ENCODE measurements around the gene LNP1. TPM values are rescaled to one million over a fixed set of nuclear protein-coding genes. Genes with fewer than 3 reads are reported as not detected.

LNP1 gene
- total RNA-seq, 3 donors from 2014 or later: 2.6 to 3.3 (median 2.7) TPM

DNA sequence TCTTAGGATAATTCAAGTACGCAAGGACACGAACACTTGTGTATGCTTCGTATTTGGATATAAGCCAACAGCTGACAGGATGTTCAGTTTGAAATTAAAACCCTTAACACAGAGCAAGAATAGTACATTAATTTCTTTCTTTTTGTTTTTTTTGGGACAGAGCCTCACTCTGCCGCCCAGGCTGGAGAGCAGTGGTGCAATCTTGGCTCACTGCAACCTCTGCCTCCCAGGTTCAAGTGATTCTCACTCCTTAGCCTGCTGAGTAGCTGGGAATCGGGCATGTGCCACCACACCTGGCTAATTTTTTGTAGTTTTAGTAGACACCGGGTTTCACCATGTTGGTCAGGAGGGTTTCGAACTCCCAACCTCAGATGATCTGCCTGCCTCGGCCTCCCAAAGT lies 32.9 kb upstream of the LNP1 start:
- Histone ChIP-seq H3K4me1 (no peaks in the 10 kb centered on the region), H3K9me3 (no peaks in the 10 kb centered on the region), H3K36me3 (peaks cover 10% of the 10 kb centered on the region), H3K27ac (no peak overlapping the region), H3K27me3 (no peaks in the 10 kb centered on the region), H3K4me3 (no peak overlapping the region)
- DNase-seq (ENCODE audit: low spot score in 2 of 2): no peak
- intact Hi-C loops (cut with DNase I; ENCODE audit: low total_unique reads): no loop called here
- no peak for TF ChIP-seq POLR2AphosphoS5 (IDR thresholded peaks at IDR 0.05)
- no peak for TF ChIP-seq POLR2A (IDR thresholded peaks at IDR 0.05)
- TF ChIP-seq, protein P1, sequence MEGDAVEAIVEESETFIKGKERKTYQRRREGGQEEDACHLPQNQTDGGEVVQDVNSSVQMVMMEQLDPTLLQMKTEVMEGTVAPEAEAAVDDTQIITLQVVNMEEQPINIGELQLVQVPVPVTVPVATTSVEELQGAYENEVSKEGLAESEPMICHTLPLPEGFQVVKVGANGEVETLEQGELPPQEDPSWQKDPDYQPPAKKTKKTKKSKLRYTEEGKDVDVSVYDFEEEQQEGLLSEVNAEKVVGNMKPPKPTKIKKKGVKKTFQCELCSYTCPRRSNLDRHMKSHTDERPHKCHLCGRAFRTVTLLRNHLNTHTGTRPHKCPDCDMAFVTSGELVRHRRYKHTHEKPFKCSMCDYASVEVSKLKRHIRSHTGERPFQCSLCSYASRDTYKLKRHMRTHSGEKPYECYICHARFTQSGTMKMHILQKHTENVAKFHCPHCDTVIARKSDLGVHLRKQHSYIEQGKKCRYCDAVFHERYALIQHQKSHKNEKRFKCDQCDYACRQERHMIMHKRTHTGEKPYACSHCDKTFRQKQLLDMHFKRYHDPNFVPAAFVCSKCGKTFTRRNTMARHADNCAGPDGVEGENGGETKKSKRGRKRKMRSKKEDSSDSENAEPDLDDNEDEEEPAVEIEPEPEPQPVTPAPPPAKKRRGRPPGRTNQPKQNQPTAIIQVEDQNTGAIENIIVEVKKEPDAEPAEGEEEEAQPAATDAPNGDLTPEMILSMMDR (IDR thresholded peaks at IDR 0.05): no peak

DNA sequence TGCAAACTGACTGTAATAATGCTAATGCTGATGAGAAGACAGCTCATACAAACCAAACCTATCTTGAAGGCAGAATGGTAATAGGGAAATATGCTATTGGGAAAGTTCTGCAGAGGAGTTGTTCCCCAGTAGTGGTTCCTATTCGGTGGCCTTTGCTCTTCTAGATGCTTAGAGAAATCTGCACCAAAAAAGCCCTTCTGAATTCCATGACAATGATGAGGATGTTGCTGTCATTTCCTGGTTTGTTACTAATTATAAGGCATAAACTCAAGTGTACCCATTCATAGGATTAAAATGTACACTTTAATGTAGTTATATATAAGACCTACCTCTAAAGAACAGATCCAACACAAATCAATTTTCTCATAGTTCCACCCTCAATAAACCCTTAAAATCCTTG lies 30.6 kb upstream of the LNP1 start:
- Histone ChIP-seq H3K4me3 (no peak overlapping the region), H3K27ac (no peak overlapping the region), H3K4me1 (no peaks in the 10 kb centered on the region), H3K9me3 (no peaks in the 10 kb centered on the region), H3K36me3 (peaks cover under 1% of the 10 kb centered on the region), H3K27me3 (no peaks in the 10 kb centered on the region)
- intact Hi-C loops (cut with DNase I; ENCODE audit: low total_unique reads): no loop called here
- no peak for DNase-seq (ENCODE audit: low spot score in 2 of 2)
- TF ChIP-seq POLR2A (IDR thresholded peaks at IDR 0.05) (no peak), POLR2AphosphoS5 (IDR thresholded peaks at IDR 0.05) (no peak)
- TF ChIP-seq, protein P1 (IDR thresholded peaks at IDR 0.05): no peak

DNA sequence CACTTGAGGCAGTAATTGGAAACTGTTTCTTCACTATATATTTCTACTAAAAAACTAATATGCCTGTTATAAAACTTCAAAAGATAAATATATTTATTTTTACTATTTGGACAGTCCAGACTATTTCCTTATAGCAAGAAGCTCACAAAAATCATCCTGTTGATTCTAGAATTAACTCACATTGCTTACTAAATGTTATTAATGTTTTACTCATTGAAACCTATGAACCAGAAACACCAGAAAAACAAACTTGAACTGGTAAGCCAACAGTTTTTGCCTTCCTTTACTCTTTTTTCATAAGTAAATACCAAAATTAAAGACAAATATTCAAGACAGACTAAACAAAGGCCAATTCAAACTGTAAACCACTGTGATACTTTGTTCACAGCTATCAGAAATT lies 26.8 kb upstream of the LNP1 start:
- Histone ChIP-seq H3K36me3 (peaks cover 9% of the 10 kb centered on the region), H3K27ac (no peak overlapping the region), H3K9me3 (no peaks in the 10 kb centered on the region), H3K4me1 (no peaks in the 10 kb centered on the region), H3K4me3 (no peak overlapping the region), H3K27me3 (no peaks in the 10 kb centered on the region)
- no peak for DNase-seq (ENCODE audit: low spot score in 2 of 2)
- no peak for TF ChIP-seq POLR2AphosphoS5 (IDR thresholded peaks at IDR 0.05)
- TF ChIP-seq, protein P1 (IDR thresholded peaks at IDR 0.05): no peak
- intact Hi-C loops (cut with DNase I; ENCODE audit: low total_unique reads): no loop called here

DNA sequence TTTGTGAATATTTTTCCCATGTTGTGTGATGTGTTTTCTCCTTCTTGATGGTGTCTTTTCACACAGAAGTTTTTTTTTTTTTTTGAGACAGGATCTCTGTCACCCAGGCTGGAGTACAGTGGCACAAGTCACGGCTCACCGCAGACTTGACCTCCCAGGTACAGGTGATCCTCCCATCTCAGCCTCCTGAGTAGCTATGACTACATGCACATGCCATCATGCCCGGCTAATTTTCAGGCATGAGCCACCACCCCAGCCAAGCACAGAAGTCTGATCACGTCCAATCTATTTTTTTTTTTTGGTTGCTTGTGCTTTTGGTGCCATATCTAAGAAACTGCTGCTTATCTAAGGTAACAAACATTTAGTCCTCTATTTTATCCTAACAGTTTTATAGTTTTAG lies 25.0 kb upstream of the LNP1 start:
- no peak overlapping the region for H3K27ac ChIP-seq
- no peaks in the 10 kb centered on the region for H3K9me3 ChIP-seq
- peaks cover 9% of the 10 kb centered on the region for H3K36me3 ChIP-seq
- H3K27me3 ChIP-seq: no peaks in the 10 kb centered on the region
- DNase-seq (ENCODE audit: low spot score in 2 of 2): no peak
- no peaks in the 10 kb centered on the region for H3K4me1 ChIP-seq
- intact Hi-C loops (cut with DNase I; ENCODE audit: low total_unique reads): no loop called here
- no peak overlapping the region for H3K4me3 ChIP-seq
- TF ChIP-seq, protein P1 (IDR thresholded peaks at IDR 0.05): no peak
- no peak for TF ChIP-seq POLR2AphosphoS5 (IDR thresholded peaks at IDR 0.05)
- TF ChIP-seq POLR2A (IDR thresholded peaks at IDR 0.05): no peak

DNA sequence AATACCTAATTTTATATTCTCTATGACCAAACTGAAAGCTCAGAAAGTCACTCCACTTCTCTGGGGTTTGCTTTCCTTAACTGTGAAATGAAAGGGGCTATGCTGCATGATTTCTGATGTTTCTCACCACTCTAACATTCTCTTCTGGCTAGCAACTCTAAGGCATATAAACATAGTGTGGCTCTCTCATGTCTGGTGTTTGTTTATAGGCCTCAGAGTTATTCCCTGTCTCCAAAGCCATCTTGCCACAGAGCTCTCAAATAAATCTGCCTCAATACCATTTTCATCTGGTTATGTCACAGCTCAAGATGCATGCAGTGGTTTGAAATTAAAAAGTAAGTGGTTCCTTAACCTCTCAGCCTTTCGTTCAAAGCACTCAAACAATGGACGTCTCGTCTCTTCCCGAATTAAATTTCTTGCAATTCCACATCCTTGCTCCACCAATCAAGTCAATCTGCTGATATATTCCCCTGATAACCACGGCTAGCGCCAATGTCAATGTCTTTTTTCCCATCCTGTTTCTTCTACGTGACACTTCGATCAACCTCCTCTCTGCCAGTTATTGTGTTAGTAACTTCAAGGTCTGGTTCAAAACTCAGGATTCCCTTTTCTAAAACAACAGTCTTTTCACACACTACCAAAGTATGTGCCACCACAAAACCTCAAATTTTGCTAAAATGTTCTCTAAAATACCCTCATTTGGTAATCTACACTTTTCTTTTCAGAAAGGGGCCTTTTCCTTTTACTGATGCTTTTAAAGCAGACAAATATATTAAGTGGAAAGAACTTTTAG lies 16.4 kb upstream of the LNP1 start:
- Histone ChIP-seq H3K27me3 (no peaks in the 10 kb centered on the region), H3K36me3 (no peaks in the 10 kb centered on the region), H3K4me3 (no peak overlapping the region), H3K27ac (no peak overlapping the region), H3K4me1 (no peaks in the 10 kb centered on the region), H3K9me3 (no peaks in the 10 kb centered on the region)
- TF ChIP-seq POLR2A (IDR thresholded peaks at IDR 0.05) (no peak), POLR2AphosphoS5 (IDR thresholded peaks at IDR 0.05) (no peak)
- TF ChIP-seq, protein P1 (IDR thresholded peaks at IDR 0.05): no peak
- DNase-seq (ENCODE audit: low spot score in 2 of 2): no peak
- intact Hi-C loops (cut with DNase I; ENCODE audit: low total_unique reads): no loop called here
